GM12878 (cell line): ENCODE data around the gene NOXA1.

Experiments
- BHLHE40 ChIP-seq, 2 experiments: fragments of 450-650 bp in 1 of 2; IDR thresholded peaks; 2 replicates each; pipeline ENCODE4 v1.6.1; 2011 to 2017; ENCODE audit warnings: low read depth in 2 of 2, borderline replicate concordance in 1 of 2, improper control_type of control experiment in 1 of 2, low read length in 1 of 2, mild to moderate bottlenecking in 1 of 2
- BMI1 ChIP-seq: fragments of 450-650 bp; IDR thresholded peaks from 2 replicates; pipeline ENCODE4 v1.6.1; 2016; ENCODE audit warnings: mild to moderate bottlenecking, moderate library complexity, borderline replicate concordance
- CHD1 ChIP-seq: IDR thresholded peaks from 2 replicates; pipeline ENCODE4 v1.6.1; 2012; ENCODE audit warnings: low read depth, low read length, improper control_type of control experiment
- CHD2 ChIP-seq: IDR thresholded peaks from 2 replicates; pipeline ENCODE4 v1.6.1; 2011; ENCODE audit warnings: low read depth, low read length, improper control_type of control experiment, borderline replicate concordance
- CTCF ChIP-seq, 3 experiments: IDR thresholded peaks in 2 of 3; conservative IDR thresholded peaks in 1 of 3; 2 replicates each; pipeline ENCODE4 v1.5.1; 2011; ENCODE audit warnings: low read depth in 3 of 3, low read length in 3 of 3, mild to moderate bottlenecking in 3 of 3, control low read depth in 2 of 3, moderate library complexity in 2 of 3, inconsistent platforms in 1 of 3, mixed read lengths in 1 of 3; ENCODE audit not compliant: control insufficient read depth in 2 of 3, insufficient read depth in 1 of 3; ENCODE audit errors: extremely low read depth in 1 of 3
- EP300 ChIP-seq, 2 experiments: fragments of 150-350 bp in 1 of 2; IDR thresholded peaks; 2 replicates each; pipeline ENCODE4 v1.6.1; 2011 to 2012; ENCODE audit warnings: low read depth in 2 of 2, low read length in 2 of 2, borderline replicate concordance in 1 of 2, improper control_type of control experiment in 1 of 2, inconsistent platforms in 1 of 2; ENCODE audit not compliant: control insufficient read depth in 1 of 2
- ESRRA ChIP-seq: IDR thresholded peaks from 2 replicates; pipeline ENCODE4 v1.6.1; 2012; ENCODE audit warnings: mild to moderate bottlenecking, low read length, improper control_type of control experiment
- HDAC2 ChIP-seq: fragments of 200-600 bp; sonication (generic); IDR thresholded peaks from 2 replicates; pipeline ENCODE4 v1.6.1; 2017
- JUNB ChIP-seq: IDR thresholded peaks from 2 replicates; pipeline ENCODE4 v1.6.1; 2016; ENCODE audit warnings: antibody characterized with exemption, mild to moderate bottlenecking
- NR2C1 ChIP-seq: fragments of 450-650 bp; IDR thresholded peaks from 2 replicates; pipeline ENCODE4 v1.6.1; 2017; ENCODE audit warnings: antibody characterized with exemption, mild to moderate bottlenecking, moderate library complexity
- POLR2A ChIP-seq: IDR thresholded peaks from 2 replicates; pipeline ENCODE4 v1.6.1; 2011; ENCODE audit warnings: low read depth, mild to moderate bottlenecking, low read length
- RAD21 ChIP-seq: IDR thresholded peaks from 2 replicates; pipeline ENCODE4 v1.6.1; 2011; ENCODE audit warnings: mild to moderate bottlenecking, low read depth, low read length, moderate library complexity; ENCODE audit not compliant: insufficient read depth
- REST ChIP-seq: IDR thresholded peaks from 2 replicates; pipeline ENCODE4 v1.6.1; 2012; ENCODE audit warnings: mild to moderate bottlenecking, low read depth, low read length
- SMAD5 ChIP-seq: IDR thresholded peaks from 2 replicates; pipeline ENCODE4 v1.6.1; 2016; ENCODE audit warnings: antibody characterized with exemption, low read depth

DNA sequence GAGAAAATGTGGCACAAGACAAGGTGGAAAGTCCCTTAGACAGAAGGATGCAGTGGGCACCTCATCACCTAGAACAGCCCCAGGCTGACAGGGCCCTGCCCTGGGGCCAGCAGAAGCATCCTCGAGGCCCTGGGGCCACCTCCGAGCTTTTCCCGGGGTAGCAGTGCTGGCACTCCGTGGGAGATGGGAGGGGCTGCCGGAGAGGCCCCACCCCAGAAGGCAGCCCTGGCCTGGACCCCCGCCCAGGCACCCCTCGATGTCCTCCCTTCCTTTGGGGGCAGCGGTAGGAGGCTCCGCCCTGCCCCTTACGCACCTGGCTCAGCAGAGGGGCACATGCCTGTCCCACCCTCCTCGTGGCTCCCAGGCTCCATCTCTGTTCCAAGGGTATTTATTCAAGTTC, 53.7 kb downstream of the NOXA1 start:
- TF ChIP-seq BMI1, result no peak
- no peak for TF ChIP-seq CTCF (IDR thresholded peaks at IDR 0.05 in 2 of 3, conservative IDR thresholded peaks at IDR 0.05 in 1 of 3; ENCODE audit: control insufficient read depth in 2 of 3, extremely low read depth in 1 of 3, insufficient read depth in 1 of 3, low read depth in 3 of 3, low read length in 3 of 3)
- TF ChIP-seq POLR2A, result no peak
- TF ChIP-seq NR2C1, result no peak
- no peak for TF ChIP-seq JUNB
- no peak for TF ChIP-seq RAD21
- TF ChIP-seq REST, result no peak
- TF ChIP-seq EP300 (IDR thresholded peaks at IDR 0.05; ENCODE audit: borderline replicate concordance in 1 of 2, control insufficient read depth in 1 of 2, low read depth in 2 of 2, low read length in 2 of 2), result no peak
- no peak for TF ChIP-seq CHD1
- no peak for TF ChIP-seq BHLHE40 (IDR thresholded peaks at IDR 0.05; ENCODE audit: borderline replicate concordance in 1 of 2, low read depth in 2 of 2, low read length in 1 of 2)
- no peak for TF ChIP-seq SMAD5
- TF ChIP-seq ESRRA, result no peak
- TF ChIP-seq CHD2, result no peak
- TF ChIP-seq HDAC2, result no peak
